ENCODE results near the gene TOMM6. TPM values are rescaled to one million over a fixed set of nuclear protein-coding genes. Genes with fewer than 3 reads are reported as not detected.

The TOMM6 gene
- total and polyA plus RNA-seq, 4 donors: 48.2 to 123 (median 86.1) TPM

GRCh38 chr6:41739041-41739440 is 48.5 kb upstream of the TOMM6 start:
- Histone ChIP-seq H3K9me3 (ENCODE audit: control insufficient read depth in 4 of 4, low read length in 3 of 4) (no peaks in the 10 kb centered on the region), H3K27ac (ENCODE audit: low read depth in 1 of 2, low read length in 2 of 2) (no peak overlapping the region), H3K4me1 (ENCODE audit: control insufficient read depth in 4 of 4, insufficient read depth in 4 of 4, low read length in 3 of 4) (peaks cover 0 to 5% (median 2%) of the 10 kb centered on the region in 4 donors), H3K9ac (ENCODE audit: low read depth in 1 of 2, low read length in 2 of 2) (no peak overlapping the region), H3K27me3 (ENCODE audit: control insufficient read depth in 4 of 4, insufficient read depth in 4 of 4, low read length in 3 of 4) (no peaks in the 10 kb centered on the region), H3K4me3 (ENCODE audit: low read depth in 1 of 3, low read length in 3 of 3) (no peak overlapping the region), H3K36me3 (ENCODE audit: control insufficient read depth in 4 of 4, insufficient read depth in 3 of 4, low read depth in 1 of 4, low read length in 3 of 4) (no peaks in the 10 kb centered on the region)
- no peak for TF ChIP-seq ATF3 (IDR thresholded peaks at IDR 0.05)
- TF ChIP-seq ZBTB33 (IDR thresholded peaks at IDR 0.05): no peak
- TF ChIP-seq HNF4A (conservative IDR thresholded peaks at IDR 0.05): no peak
- 83% methylated on average over 4 of the region's 4 CpGs for WGBS
- no peak for DNase-seq (ENCODE audit: low spot score)

- DNase-seq (ENCODE audit: low spot score): no peak
- TF ChIP-seq CTCF (IDR thresholded peaks at IDR 0.05; ENCODE audit: low read depth, low read length, missing input control): no peak
- no peak for TF ChIP-seq FOXA1 (IDR thresholded peaks at IDR 0.05)
- TF ChIP-seq SP1 (IDR thresholded peaks at IDR 0.05): no peak
- no peak for TF ChIP-seq FOXA2 (IDR thresholded peaks at IDR 0.05)
- no peak for TF ChIP-seq ATF3 (IDR thresholded peaks at IDR 0.05)
- TF ChIP-seq NR2F2 (IDR thresholded peaks at IDR 0.05): no peak
- no peak for TF ChIP-seq YY1 (IDR thresholded peaks at IDR 0.05)
- no peak overlapping the region for H3K27ac ChIP-seq (ENCODE audit: low read depth in 1 of 2, low read length in 2 of 2)
- H3K36me3 ChIP-seq (ENCODE audit: control insufficient read depth in 4 of 4, insufficient read depth in 3 of 4, low read depth in 1 of 4, low read length in 3 of 4): no peaks in the 10 kb centered on the region
- WGBS: 89% methylated on average over 13 of the region's 13 CpGs
- H3K4me1 ChIP-seq (ENCODE audit: control insufficient read depth in 4 of 4, insufficient read depth in 4 of 4, low read length in 3 of 4): peaks cover 0 to 4% (median 2%) of the 10 kb centered on the region in 4 donors
- no peaks in the 10 kb centered on the region for H3K9me3 ChIP-seq (ENCODE audit: control insufficient read depth in 4 of 4, low read length in 3 of 4)
- no peaks in the 10 kb centered on the region for H3K27me3 ChIP-seq (ENCODE audit: control insufficient read depth in 4 of 4, insufficient read depth in 4 of 4, low read length in 3 of 4)
- no peak overlapping the region for H3K4me3 ChIP-seq (ENCODE audit: low read depth in 1 of 3, low read length in 3 of 3)
- no peak overlapping the region for H3K9ac ChIP-seq (ENCODE audit: low read depth in 1 of 2, low read length in 2 of 2)
Observed at GRCh38 chr6:41740366-41741162, 46.9 kb upstream of the TOMM6 start.

- Histone ChIP-seq H3K27me3 (ENCODE audit: control insufficient read depth in 4 of 4, insufficient read depth in 4 of 4, low read length in 3 of 4) (no peaks in the 10 kb centered on the region), H3K4me3 (ENCODE audit: low read depth in 1 of 3, low read length in 3 of 3) (no peak overlapping the region), H3K4me1 (ENCODE audit: control insufficient read depth in 4 of 4, insufficient read depth in 4 of 4, low read length in 3 of 4) (no peaks in the 10 kb centered on the region), H3K27ac (ENCODE audit: low read depth in 1 of 2, low read length in 2 of 2) (no peak overlapping the region), H3K9me3 (ENCODE audit: control insufficient read depth in 4 of 4, low read length in 3 of 4) (no peaks in the 10 kb centered on the region), H3K9ac (ENCODE audit: low read depth in 1 of 2, low read length in 2 of 2) (no peak overlapping the region), H3K36me3 (ENCODE audit: control insufficient read depth in 4 of 4, insufficient read depth in 3 of 4, low read depth in 1 of 4, low read length in 3 of 4) (no peaks in the 10 kb centered on the region)
- DNase-seq (ENCODE audit: low spot score): no peak
- 86% methylated on average over 20 of the region's 20 CpGs for WGBS
- TF ChIP-seq HNF4A (conservative IDR thresholded peaks at IDR 0.05) (no peak), FOXA1 (IDR thresholded peaks at IDR 0.05) (no peak), TAF1 (conservative IDR thresholded peaks at IDR 0.05) (no peak), RAD21 (IDR thresholded peaks at IDR 0.05) (no peak), GABPA (IDR thresholded peaks at IDR 0.05 in 1 of 2, conservative IDR thresholded peaks at IDR 0.05 in 1 of 2) (no peak), HNF4G (IDR thresholded peaks at IDR 0.05) (no peak), FOXA2 (IDR thresholded peaks at IDR 0.05) (no peak)
Observed at GRCh38 chr6:41741625-41742490, 45.6 kb upstream of the TOMM6 start.
